Gastrocnemius medialis (tissue), 4 donors: ENCODE data around the gene DDX31.

Experiments used
- POLR2A ChIP-seq, 2 donors: fragments of 450-650 bp; IDR thresholded peaks; one replicate each; pipeline ENCODE4 v1.6.1; 2017; ENCODE audit warnings: antibody characterized with exemption in 2 of 2, mild to moderate bottlenecking in 2 of 2, moderate library complexity in 2 of 2
- TF ChIP-seq, protein P1 (sequence below), 5 experiments: fragments of 450-650 bp in 3 of 5; fragments of 200-600 bp in 2 of 5; sonication (generic) in 2 of 5; IDR thresholded peaks in 4 of 5; conservative IDR thresholded peaks in 1 of 5; 1 replicate in 4 of 5; 2 replicates in 1 of 5; pipeline ENCODE4 v1.5.1; 2016 to 2019; ENCODE audit warnings: antibody characterized with exemption in 5 of 5, mild to moderate bottlenecking in 3 of 5, moderate library complexity in 3 of 5

DNA sequence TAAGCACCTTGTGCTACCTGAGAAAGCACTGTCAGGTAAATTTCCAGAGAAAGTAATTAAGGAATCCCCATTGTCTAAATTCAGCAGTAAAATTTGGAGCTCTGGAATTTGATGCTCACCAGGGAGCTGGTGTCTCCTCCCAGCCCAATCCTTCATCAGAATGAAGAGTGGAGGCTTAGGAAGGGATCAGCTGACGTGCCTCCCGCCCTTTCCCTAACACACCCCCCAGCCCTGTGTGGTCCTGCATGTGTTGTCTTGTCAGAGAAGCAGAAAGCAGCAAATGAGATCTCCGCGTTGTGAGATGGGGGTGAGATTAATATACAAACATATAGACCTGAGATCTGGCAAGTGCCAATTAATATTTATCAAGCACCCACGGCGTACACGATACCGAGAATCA, 114.3 kb downstream of the DDX31 start:
- TF ChIP-seq, protein P1, sequence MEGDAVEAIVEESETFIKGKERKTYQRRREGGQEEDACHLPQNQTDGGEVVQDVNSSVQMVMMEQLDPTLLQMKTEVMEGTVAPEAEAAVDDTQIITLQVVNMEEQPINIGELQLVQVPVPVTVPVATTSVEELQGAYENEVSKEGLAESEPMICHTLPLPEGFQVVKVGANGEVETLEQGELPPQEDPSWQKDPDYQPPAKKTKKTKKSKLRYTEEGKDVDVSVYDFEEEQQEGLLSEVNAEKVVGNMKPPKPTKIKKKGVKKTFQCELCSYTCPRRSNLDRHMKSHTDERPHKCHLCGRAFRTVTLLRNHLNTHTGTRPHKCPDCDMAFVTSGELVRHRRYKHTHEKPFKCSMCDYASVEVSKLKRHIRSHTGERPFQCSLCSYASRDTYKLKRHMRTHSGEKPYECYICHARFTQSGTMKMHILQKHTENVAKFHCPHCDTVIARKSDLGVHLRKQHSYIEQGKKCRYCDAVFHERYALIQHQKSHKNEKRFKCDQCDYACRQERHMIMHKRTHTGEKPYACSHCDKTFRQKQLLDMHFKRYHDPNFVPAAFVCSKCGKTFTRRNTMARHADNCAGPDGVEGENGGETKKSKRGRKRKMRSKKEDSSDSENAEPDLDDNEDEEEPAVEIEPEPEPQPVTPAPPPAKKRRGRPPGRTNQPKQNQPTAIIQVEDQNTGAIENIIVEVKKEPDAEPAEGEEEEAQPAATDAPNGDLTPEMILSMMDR (IDR thresholded peaks at IDR 0.05 in 4 of 5, conservative IDR thresholded peaks at IDR 0.05 in 1 of 5) = no peak
- no peak for TF ChIP-seq POLR2A (IDR thresholded peaks at IDR 0.05)
